Heart left ventricle (tissue), 16 donors: Measurements from ENCODE around the gene MACROH2A2. TPM values are rescaled to one million over a fixed set of nuclear protein-coding genes. Genes with fewer than 3 reads are reported as not detected.
"Not testable (repeated sequence)": the region's sequence is repeated elsewhere in the genome, so short reads cannot be mapped to it uniquely, and the experiment has no call there.

Source experiments
- ATAC-seq, 4 donors: fragments of 200-7000 bp; cut with Tn5 transposase; one replicate each; pipeline ENCODE4 v1.9.1; 2020 to 2022; ENCODE audit warnings: moderate library complexity in 4 of 4, mild to moderate bottlenecking in 3 of 4, moderate number of reproducible peaks in 1 of 4
- DNase-seq, 5 donors: peaks; one replicate each; pipeline ENCODE4 v3.0.0-alpha.2; 2020
- H3K27ac ChIP-seq, 12 donors: fragments of 200-600 bp; sonication (generic) in 4 of 12; one replicate each; pipeline versions ENCODE4 v1.5.0 to v1.8.0; 2016 to 2022; ENCODE audit warnings: mild to moderate bottlenecking in 2 of 12
- H3K27me3 ChIP-seq, 9 donors: fragments of 200-600 bp; sonication (generic) in 2 of 9; one replicate each; pipeline versions ENCODE4 v1.5.1 to v1.8.0; 2016 to 2022; ENCODE audit warnings: mild to moderate bottlenecking in 3 of 9
- H3K36me3 ChIP-seq, 9 donors: fragments of 200-600 bp; sonication (generic) in 2 of 9; one replicate each; pipeline versions ENCODE4 v1.5.0 to v1.8.0; 2018 to 2022; ENCODE audit warnings: mild to moderate bottlenecking in 2 of 9
- H3K4me1 ChIP-seq, 12 donors: fragments of 200-600 bp; sonication (generic) in 4 of 12; one replicate each; pipeline versions ENCODE4 v1.5.0 to v1.8.0; 2016 to 2022; ENCODE audit warnings: mild to moderate bottlenecking in 3 of 12
- H3K4me3 ChIP-seq, 12 donors: fragments of 200-600 bp; sonication (generic) in 4 of 12; one replicate each; pipeline versions ENCODE4 v1.5.0 to v1.8.0; 2017 to 2022; ENCODE audit warnings: mild to moderate bottlenecking in 9 of 12, moderate library complexity in 4 of 12
- H3K9me3 ChIP-seq, 12 donors: fragments of 200-600 bp; sonication (generic) in 4 of 12; one replicate each; pipeline versions ENCODE4 v1.5.0 to v1.8.0; 2016 to 2022; ENCODE audit warnings: mild to moderate bottlenecking in 1 of 12
- POLR2A ChIP-seq, 2 donors: fragments of 450-650 bp; IDR thresholded peaks; one replicate each; pipeline ENCODE4 v1.6.1; 2017; ENCODE audit warnings: antibody characterized with exemption in 2 of 2, mild to moderate bottlenecking in 2 of 2, moderate library complexity in 2 of 2
- WGBS, 4 donors: extraction: QIAGEN DNeasy Blood & Tissue Kit in 2 of 4; methylation state at CpG; one replicate each; pipeline versions ENCODE4 v1.1.5 to v1.1.7; 2013 to 2018; 5-methylcytosine and 5-hydroxymethylcytosine counted together
- intact Hi-C, 10 donors: fragments of 100-400 bp; cut with DNase I; formaldehyde crosslinking; loops; one replicate each; pipeline versions ENCODE4 v1.11.1 to v1.14.2; 2022
- polyA plus RNA-seq, 2 donors: library from polyadenylated mRNA; stranded (reverse); fragments of 200-250 nt; gene quantifications; one replicate each; pipeline ENCODE4 v1.2.3, GENCODE V29; 2013
- total RNA-seq, 9 donors: library from RNA; depleted of rRNA in 2 of 9; stranded (reverse); fragments of >200 nt in 2 of 9; fragmentation: NEBNext Ultra II Directional in 3 of 9; extraction: Animal tissue kit (Norgen Biotek cat#: 25700) in 3 of 9; gene quantifications; one replicate each; pipeline versions ENCODE4 v1.1.0 to v1.2.4, GENCODE V29; 2016 to 2023
- TF ChIP-seq, protein P1 (sequence below), 12 donors: fragments of 200-600 bp; sonication (generic) in 4 of 12; IDR thresholded peaks; one replicate each; pipeline versions ENCODE4 v1.5.0 to v1.8.0; 2018 to 2022; ENCODE audit warnings: antibody characterized with exemption in 12 of 12, mild to moderate bottlenecking in 5 of 12
- donor health status: ischemic (EF 13 %, LVEDD 7.1; RV severe dilation, severe dysfunction).
- donor health status: healthy with polysubstance abuse.
- donor health status: DM: no; HTN: yes; CAD: no.
- donor health status: DM: no; HTN: no; CAD: no.
- donor health status: ischemic (EF 25% LVEDD 6.9; RV normal size, moderate dysfunction).
- donor health status: ischemic (EF 25% LVEDD 5.7; RV mildly dilated, moderate dysfunction).
- donor health status: healthy.
- donor health status: DM: yes; HTN: yes; CAD: no.
- donor health status: ischemic (EF 35%, LVEDD 5.7; RV mildly dilated, moderate dysfunction).
- donor health status: nonischemic (EF 11% LVEDD 7.7; RV severe dilation, severe dysfunction).
- donor health status: DM: yes; HTN: yes; CAD: no.
- donor health status: PGD.
- donor health status: ischemic (EF 29% LVEDD 5.4; RV normal size, mild dysfunction).
- donor health status: nonischemic (EF 23%, LVEDD 6.1; RV moderate dilation, normal function).

The MACROH2A2 gene
- total and polyA plus RNA-seq, 11 donors, result 11.8 to 21.3 (median 13.3) TPM

DNA sequence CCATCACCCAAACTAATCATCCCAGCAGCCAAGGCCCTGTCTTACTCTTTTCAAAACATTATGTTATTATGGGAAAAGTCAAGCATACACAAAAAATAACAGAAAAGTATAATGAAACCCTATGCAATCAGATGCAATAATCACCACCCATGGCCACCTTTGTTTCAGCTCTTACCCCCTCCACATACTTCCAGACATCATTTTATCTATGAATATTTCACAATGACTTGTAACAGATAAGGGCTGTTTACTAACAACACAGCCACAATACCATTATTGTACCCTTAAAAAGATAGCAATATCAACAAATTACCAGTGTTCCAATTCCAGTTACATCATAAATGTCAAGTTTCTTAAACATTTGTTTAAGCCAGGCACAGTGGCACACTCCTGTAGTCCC, 44.8 kb downstream of the MACROH2A2 start:
- no peaks in the 10 kb centered on the region for H3K4me1 ChIP-seq

DNA sequence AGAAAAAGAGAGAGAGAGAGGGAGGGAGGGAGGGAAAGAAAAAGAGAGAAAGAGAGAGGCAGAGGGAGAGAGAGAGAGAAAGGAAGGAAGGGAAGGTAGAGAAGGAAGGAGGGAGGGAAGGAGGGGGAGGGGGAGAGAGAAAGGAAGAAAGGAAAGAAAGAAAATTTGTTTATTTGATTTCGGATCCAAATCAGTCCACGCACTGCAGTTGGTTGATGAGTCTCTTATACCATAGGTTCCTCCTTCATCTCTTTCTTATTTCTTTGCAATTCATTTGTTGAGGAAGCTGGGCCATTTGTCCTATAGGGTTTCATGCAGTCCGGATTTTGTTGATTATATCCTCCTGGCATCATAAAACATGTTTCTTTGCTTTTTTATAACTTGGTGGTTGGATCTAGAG, 45.6 kb downstream of the MACROH2A2 start:
- 90 to 96% (median 94%) methylated on average over 3 of the region's 3 CpGs for WGBS, 4 donors
- no peak for ATAC-seq
- H3K27ac ChIP-seq, result no peak overlapping the region
- no peak for DNase-seq
- H3K9me3 ChIP-seq, result no peaks in the 10 kb centered on the region
- H3K4me1 ChIP-seq, result no peaks in the 10 kb centered on the region
- TF ChIP-seq, protein P1, sequence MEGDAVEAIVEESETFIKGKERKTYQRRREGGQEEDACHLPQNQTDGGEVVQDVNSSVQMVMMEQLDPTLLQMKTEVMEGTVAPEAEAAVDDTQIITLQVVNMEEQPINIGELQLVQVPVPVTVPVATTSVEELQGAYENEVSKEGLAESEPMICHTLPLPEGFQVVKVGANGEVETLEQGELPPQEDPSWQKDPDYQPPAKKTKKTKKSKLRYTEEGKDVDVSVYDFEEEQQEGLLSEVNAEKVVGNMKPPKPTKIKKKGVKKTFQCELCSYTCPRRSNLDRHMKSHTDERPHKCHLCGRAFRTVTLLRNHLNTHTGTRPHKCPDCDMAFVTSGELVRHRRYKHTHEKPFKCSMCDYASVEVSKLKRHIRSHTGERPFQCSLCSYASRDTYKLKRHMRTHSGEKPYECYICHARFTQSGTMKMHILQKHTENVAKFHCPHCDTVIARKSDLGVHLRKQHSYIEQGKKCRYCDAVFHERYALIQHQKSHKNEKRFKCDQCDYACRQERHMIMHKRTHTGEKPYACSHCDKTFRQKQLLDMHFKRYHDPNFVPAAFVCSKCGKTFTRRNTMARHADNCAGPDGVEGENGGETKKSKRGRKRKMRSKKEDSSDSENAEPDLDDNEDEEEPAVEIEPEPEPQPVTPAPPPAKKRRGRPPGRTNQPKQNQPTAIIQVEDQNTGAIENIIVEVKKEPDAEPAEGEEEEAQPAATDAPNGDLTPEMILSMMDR (IDR thresholded peaks at IDR 0.05), result no peak
- no peak for TF ChIP-seq POLR2A (IDR thresholded peaks at IDR 0.05)
- H3K36me3 ChIP-seq, result peaks cover 0 to 73% (median 40%) of the 10 kb centered on the region in 9 donors
- no peak overlapping the region for H3K4me3 ChIP-seq
- intact Hi-C loops, result no loop called here
- no peaks in the 10 kb centered on the region for H3K27me3 ChIP-seq

More for the DNA sequence above, 44.8 kb downstream of the MACROH2A2 start:
- ATAC-seq (no peak), DNase-seq (no peak)
- Histone ChIP-seq H3K27me3 (no peaks in the 10 kb centered on the region), H3K9me3 (no peaks in the 10 kb centered on the region), H3K27ac (no peak overlapping the region), H3K36me3 (peaks cover 0 to 75% (median 44%) of the 10 kb centered on the region in 9 donors), H3K4me3 (no peak overlapping the region)
- intact Hi-C loops, result no loop called here
- TF ChIP-seq, protein P1 (IDR thresholded peaks at IDR 0.05), result no peak
- no peak for TF ChIP-seq POLR2A (IDR thresholded peaks at IDR 0.05)

DNA sequence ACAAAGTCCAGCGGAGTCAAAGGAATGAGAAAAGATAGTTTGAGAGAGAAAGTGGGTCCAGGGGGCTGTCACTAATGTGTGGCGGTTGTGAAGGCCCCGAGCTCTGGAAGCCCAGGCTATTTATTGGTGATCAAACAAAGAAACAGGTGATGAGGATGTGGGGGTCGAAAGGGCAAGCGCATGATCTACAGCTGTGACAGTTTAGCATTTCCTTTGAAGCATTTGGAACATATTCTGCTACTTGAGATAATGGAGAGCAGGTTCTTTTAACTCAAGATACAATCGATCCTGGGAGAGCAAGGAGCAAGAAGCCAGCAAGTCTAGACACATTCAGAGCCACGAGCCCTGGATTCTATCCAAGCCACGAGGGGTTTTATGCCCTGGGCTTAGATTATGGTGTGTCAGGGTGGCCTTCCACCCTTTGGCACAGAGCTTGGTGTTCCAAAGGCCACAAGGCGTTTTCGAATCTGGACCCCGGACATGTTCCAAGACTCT, 48.5 kb downstream of the MACROH2A2 start:
- H3K27ac ChIP-seq, H3K4me1 ChIP-seq, H3K27me3 ChIP-seq, ATAC-seq, H3K4me3 ChIP-seq, DNase-seq, H3K9me3 ChIP-seq, intact Hi-C loops: not testable (repeated sequence)
- H3K36me3 ChIP-seq, result peaks cover 0 to 62% (median 26%) of the 10 kb centered on the region in 9 donors
- WGBS, 4 donors, result 80 to 87% (median 83%) methylated on average over 11 of the region's 11 CpGs

DNA sequence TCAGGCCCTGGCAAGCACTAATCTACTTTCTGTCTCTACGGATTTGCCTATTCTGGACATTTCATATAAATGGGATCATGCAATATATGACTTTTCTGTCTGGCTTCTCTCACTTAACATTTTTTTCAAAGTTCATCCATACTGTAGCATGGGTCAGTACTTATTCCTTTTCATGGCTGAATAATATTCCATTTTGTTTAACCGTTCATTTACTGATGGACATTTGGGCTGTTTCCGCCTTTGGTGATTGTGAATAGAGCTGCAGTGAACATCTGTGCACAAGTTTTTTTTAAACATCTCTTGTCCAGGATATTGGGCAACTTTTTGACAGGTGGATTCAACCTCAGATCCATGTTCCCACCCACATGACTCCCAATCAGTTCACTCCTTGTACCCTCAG, 49.0 kb downstream of the MACROH2A2 start:
- no peak for DNase-seq
- peaks cover 0 to 57% (median 26%) of the 10 kb centered on the region in 9 donors for H3K36me3 ChIP-seq

More for the DNA sequence above, 49.0 kb downstream of the MACROH2A2 start:
- Histone ChIP-seq H3K4me3 (no peak overlapping the region), H3K27me3 (no peaks in the 10 kb centered on the region), H3K4me1 (no peaks in the 10 kb centered on the region), H3K27ac (no peak overlapping the region), H3K9me3 (no peaks in the 10 kb centered on the region)
- no peak for ATAC-seq
- WGBS, 4 donors, result 63 to 84% (median 79%) methylated on average over 3 of the region's 3 CpGs
- intact Hi-C loops, result no loop called here
- TF ChIP-seq, protein P1 (IDR thresholded peaks at IDR 0.05), result no peak
- no peak for TF ChIP-seq POLR2A (IDR thresholded peaks at IDR 0.05)
